Mucosa of gallbladder (tissue), 1 donor: ENCODE results near the gene CARD16. TPM values are rescaled to one million over a fixed set of nuclear protein-coding genes. Genes with fewer than 3 reads are reported as not detected.
"Not testable (repeated sequence)": the region's sequence is repeated elsewhere in the genome, so short reads cannot be mapped to it uniquely, and the experiment has no call there.

Source experiments
- DNase-seq: peaks from one replicate; pipeline ENCODE4 v3.0.0-alpha.2; 2020; ENCODE audit warnings: low spot score
- total RNA-seq: library from RNA; stranded (reverse); gene quantifications from one replicate; pipeline ENCODE4 v1.2.1, GENCODE V29; 2021
- donor health status: DM: no; HTN: no; CAD: no.

The CARD16 gene
- total RNA-seq, 1 donor from 2014 or later, result 22.8 TPM

GRCh38 chr11:105049481-105049880 is 4.3 kb upstream of the CARD16 start:
- DNase-seq, result no peak

- peak; percentile 75 for DNase-seq
Observed at GRCh38 chr11:105046898-105047579, 1.9 kb upstream of the CARD16 start.

GRCh38 chr11:105045676-105046296 is 651 bp upstream of the CARD16 start:
- DNase-seq, result no peak

- no peak for DNase-seq
Observed at GRCh38 chr11:105042178-105042577, 3.0 kb downstream of the CARD16 start.

- no peak for DNase-seq
Observed at GRCh38 chr11:105040703-105041102, 4.4 kb downstream of the CARD16 start.

- peak; percentile 66 for DNase-seq
Observed at GRCh38 chr11:105034813-105035620, 10.1 kb downstream of the CARD16 start, which contains the start of gene CASP1. CASP1 (minus strand) TSS chr11:105035144; CDS start chr11:105035113, 31 bp downstream.

GRCh38 chr11:105034388-105034787 is 10.7 kb downstream of the CARD16 start:
- DNase-seq, result not testable (repeated sequence)

GRCh38 chr11:105033781-105034180 is 11.4 kb downstream of the CARD16 start:
- no peak for DNase-seq

GRCh38 chr11:105033343-105033742 is 11.8 kb downstream of the CARD16 start:
- no peak for DNase-seq

- no peak for DNase-seq
Observed at GRCh38 chr11:105032495-105032894, 12.6 kb downstream of the CARD16 start.

GRCh38 chr11:105027678-105028077 is 17.5 kb downstream of the CARD16 start:
- DNase-seq, result no peak

- no peak for DNase-seq
Observed at GRCh38 chr11:105024394-105024793, 20.7 kb downstream of the CARD16 start.

- DNase-seq, result no peak
Observed at GRCh38 chr11:105023003-105023402, 22.1 kb downstream of the CARD16 start, which contains the start of gene CASP5. CASP5 (minus strand) TSS chr11:105023168; CDS start chr11:105023136, 32 bp downstream.

GRCh38 chr11:105022527-105022926 is 22.6 kb downstream of the CARD16 start:
- no peak for DNase-seq

GRCh38 chr11:105007463-105007862 is 37.7 kb downstream of the CARD16 start:
- DNase-seq, result no peak

- no peak for DNase-seq
Observed at GRCh38 chr11:105005451-105005845, 39.7 kb downstream of the CARD16 start.

GRCh38 chr11:105004021-105004420 is 41.1 kb downstream of the CARD16 start:
- DNase-seq, result no peak

- DNase-seq, result no peak
Observed at GRCh38 chr11:105003151-105003550, 42.0 kb downstream of the CARD16 start.

GRCh38 chr11:105000797-105001196 is 44.3 kb downstream of the CARD16 start:
- DNase-seq, result no peak

- no peak for DNase-seq
Observed at GRCh38 chr11:105000167-105000566, 45.0 kb downstream of the CARD16 start.

GRCh38 chr11:104999721-105000120 is 45.4 kb downstream of the CARD16 start:
- DNase-seq, result no peak

GRCh38 chr11:104997288-104997687 is 47.8 kb downstream of the CARD16 start:
- DNase-seq, result no peak
